ENCODE data around the gene TMEM269.

The TMEM269 gene, protein sequence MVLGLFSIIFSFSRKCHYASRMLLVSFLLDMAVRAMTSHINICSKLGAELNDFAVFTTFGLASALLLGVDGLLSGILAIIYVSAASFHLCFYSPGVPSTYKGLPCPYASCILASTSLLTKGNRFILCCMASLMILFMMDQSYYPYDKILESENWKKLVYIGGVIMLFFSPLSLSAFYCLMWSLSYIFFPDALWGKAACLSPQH

DNA sequence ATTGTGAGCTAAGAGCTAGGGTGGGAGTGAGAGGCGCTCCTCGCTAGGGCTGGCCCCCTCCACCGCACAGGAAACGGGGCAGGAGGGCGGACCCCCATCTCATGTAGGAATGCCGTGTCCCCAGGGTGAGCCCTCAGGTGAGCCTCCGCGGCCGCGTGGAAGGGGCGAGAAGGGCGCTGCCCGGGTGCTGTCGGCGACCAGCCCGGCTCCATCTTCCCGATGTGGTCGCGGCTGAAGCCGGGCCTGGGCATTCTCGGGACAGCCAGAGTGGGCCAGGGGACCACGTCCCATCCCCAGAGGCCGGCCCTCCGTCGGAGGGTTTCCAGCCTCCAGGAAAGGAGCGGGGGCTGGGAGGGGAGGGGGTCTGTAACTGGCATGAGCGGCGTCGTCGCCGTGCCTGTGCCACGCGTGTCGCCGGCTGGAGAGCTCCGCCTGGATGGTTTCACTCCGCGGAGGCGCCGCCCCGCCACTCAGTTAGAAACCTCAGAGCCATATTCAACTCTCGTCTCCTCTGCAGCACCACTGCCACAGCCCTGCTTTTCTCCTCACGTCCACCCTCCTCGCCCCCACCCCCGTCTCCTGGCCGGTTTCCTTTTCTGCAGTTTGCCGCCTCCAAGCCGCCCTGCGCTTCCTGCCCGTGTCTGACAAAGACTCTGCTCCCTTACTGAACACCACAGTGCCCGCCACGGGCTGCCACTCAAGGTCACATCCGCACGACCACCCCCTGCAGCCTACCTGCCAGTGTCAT, at the start of gene TMEM269:
TMEM269 (plus strand) TSS at position 46 of the 748 bp plus-strand sequence. CDS start 4,903 bp downstream, outside the sequence.
- in situ Hi-C loops (cut with HindIII; ENCODE audit: low sequenced_read_pairs) = no loop called here

DNA sequence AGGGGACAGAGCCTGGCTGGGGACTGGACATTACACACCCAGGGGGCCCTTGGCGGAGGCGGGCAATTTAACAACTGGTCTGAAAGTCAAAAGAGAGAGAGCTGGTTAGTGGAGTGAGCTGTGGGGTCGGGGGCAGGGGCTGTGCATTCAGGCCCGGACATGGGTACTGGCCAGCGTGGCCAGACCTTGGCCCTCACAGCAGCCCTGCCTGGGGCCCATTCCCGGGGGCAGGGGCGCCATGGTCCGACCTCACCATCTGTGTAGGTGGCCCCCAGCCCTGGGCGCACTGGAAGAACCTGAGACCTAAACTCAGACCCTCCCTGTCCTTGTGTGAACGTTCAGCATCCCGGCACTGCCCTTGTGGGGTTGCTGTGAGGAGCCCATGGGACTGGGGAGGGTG, 49.7 kb upstream of the TMEM269 start:
- in situ Hi-C loops (cut with HindIII; ENCODE audit: low sequenced_read_pairs) = no loop called here

DNA sequence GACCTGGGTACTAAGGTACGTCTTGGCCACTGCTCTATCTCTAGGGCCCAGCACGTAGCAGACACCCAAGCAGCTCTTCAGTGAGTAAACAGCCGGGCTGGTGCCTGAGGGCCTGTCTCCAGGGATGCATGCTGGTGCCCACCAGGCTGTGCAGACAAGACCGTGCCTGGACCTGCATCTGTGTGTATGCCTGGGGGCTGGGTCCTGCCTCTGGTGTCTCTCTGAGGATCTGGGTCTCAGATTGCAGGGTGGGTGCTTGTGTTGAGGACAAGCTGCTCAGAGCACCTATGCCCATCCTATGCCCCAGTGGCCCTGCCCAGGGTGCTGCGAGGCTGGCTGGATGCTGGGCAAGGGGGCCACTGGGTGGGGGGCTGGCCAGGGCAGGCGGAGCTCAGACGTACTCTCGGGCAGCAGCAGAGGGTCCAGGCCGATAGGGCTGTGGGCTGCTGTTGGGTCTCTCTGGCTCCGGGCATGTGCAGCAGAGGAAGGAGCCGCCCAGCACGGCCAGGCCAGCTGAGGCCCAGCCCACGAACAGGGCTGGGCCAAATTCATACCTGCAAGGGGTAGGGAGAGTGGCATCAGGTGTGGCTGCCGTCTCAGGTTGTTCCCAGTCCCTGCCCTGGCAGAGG, 49.2 kb upstream of the TMEM269 start:
- in situ Hi-C loops (cut with HindIII; ENCODE audit: low sequenced_read_pairs) = no loop called here

DNA sequence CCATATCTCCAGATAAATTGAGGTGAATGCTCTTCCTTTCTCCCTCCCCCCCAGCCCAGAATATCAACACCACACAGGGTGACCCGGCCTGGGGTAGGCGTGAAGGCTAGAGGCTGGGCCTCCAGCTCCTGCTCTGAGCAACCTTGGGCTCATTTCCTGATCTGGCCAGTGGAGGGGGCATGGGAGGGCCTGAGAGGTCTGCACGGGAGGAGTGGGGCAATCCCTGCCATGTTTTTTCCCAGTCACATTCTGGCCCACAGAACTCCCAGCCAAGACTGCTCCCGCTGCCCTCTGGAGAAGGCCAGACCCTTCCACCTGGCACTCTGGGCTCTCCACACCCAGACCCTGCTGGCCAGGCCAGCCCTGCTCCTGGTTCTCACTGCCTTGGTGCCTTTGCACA, 48.6 kb upstream of the TMEM269 start:
- in situ Hi-C loops (cut with HindIII; ENCODE audit: low sequenced_read_pairs) = no loop called here

DNA sequence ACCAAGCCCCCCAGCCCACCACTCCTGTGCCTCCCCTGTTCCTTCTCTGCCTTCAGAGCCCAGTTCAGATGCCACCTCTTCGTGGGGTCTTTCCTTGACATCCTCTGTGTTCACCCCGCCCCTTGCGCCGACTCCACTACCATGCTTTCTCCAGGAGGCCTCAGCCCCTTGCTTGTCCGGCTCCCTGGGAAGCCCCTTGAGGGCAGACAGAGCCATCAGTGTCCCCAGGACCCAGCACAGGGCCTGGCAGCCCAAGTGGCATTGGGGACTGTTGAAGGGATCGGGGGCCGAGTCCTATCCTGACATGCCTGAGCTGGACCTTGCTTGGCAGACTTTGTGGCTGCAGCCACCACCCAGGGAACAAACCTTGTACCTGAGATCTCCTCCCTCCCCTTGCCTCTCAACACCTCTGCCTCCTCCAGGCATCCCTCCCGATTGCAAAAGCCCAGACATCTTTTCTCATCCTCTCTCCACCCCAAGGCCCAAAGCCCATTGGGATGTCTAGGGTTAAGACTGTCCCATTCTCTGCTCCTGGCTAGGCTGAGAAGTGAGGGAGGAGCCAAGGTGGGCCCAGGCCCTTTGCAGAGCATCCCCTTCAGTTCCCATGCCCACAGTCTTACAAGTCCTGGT, 48.1 kb upstream of the TMEM269 start:
- in situ Hi-C loops (cut with HindIII; ENCODE audit: low sequenced_read_pairs) = no loop called here

DNA sequence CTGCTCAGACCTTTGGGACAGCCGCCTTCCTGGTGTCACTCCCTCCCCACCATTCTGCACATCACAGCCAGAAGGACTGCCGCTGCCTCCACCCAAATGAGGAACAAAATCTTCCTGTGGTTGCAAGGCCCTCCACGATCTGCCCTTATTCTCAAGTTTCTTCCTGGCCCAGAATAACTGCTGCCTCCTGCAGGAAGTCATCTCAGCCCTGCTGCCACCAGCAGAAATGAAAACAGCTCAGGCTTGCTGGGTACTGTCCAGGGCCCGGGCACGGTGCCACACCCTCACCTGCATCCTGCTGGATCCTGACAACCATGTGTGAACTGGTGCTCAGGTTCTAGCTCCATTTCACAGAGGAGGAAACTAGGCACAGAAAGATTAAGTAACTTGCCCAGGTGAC, 47.5 kb upstream of the TMEM269 start:
- in situ Hi-C loops (cut with HindIII; ENCODE audit: low sequenced_read_pairs) = no loop called here

DNA sequence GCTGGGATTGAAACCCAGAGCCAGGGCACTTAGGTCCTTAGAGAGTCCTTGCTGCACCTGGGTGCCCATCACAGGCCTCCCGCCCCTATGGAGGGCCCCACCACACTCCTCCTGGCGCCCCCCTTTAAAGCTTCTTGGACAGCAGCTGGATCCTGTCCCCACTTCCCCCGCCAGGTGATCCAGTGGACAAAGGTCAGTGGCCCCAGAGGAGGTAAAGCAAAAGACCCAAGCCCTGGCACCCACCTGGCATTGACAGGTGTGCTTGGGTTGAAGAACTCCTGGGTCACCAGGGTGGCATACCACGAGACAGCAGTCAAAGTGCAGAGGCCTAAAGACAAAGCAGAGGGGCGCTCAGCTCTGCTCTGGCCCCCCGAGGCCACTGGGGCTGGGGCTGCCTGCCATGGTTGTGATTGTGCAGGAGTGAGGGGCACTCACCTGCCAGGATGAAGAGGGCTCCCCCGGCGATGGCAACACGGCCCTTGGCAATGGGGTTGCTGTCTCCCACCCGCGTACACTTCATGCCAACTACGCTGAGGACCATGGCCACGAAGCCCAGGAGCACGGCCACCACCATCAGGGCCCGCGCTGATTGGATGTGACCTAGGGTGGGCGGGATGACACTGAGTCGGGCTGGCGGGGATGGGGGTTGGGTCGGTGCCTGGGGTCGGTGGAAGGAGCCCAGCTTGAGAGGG, 46.7 kb upstream of the TMEM269 start:
- in situ Hi-C loops (cut with HindIII; ENCODE audit: low sequenced_read_pairs) = no loop called here

DNA sequence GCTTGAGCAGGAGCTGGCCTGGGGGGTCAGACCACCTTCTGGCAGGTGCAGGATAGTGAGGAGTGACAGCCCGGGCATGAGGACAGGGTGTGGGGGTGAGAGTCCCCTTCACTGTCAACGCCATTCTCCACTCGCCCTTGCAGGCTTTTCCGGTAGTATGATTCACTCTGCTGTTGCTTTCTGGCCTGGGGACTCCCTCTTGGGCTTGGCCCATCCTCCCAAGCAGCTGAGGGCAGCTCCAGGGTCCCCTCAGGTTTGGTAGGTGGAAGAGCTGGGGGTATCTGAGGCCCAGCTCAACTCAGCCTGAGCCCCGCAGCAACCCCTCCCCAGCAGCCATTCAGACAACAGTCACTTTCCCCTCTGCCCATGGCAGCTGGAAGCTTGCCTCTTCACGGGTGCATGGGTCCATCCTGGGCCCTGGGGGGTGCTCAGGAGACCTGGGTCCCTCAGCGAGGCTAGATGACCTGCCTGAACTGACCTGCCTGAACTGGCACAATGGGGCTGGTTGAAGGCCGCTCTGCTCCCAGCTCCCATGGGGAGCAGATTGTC, 46.0 kb upstream of the TMEM269 start:
- in situ Hi-C loops (cut with HindIII; ENCODE audit: low sequenced_read_pairs) = no loop called here

DNA sequence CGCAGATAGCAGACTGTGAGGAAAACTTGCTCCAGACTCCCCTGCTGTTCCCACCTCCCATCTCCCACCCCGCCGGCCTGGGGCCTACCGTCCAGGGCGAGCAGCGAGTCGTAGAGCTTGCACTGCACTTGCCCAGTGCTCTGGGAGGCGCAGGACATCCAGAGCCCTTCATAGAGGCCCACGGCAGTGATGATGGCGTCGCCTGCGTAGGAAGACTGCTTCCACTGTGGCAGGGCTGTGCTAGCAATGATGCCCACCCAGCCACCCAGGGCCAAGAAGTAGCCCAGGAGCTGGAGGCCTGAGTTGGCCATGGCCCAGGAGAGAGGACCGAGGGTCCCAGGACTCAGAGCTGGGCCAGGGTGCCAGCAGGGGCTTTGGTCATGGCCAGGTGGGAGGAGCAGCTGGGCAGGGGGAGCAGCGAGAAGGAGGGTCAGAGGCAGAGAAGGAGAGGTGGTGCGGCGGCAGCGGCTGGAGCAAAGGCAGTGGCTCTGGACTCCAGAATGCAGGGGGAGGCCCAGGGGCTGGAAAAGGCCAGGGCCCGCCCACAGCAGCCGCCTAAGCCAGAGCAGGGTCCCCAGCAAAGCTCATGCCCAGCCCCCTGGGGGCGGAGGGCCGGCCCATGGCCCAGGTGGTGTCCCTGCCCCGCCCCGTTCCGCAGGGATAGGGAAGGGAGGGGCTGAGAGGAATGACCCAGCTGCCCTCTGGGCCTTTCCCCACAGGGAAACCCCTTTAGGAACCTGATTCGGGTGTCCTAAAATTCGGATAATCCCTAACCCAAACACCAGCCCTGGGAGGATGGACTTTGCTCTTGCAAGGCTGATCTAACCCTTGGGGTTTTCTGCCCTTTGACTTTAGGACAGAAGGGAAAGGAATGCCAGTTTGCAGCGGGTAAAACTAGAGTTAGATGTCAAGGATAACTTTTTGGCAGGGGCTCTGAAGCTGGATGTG, 44.8 kb upstream of the TMEM269 start, which contains the start of gene CLDN19:
CLDN19 (minus strand) TSS at position 484 of the 948 bp plus-strand sequence; CDS start at position 311, 173 bp downstream.
- in situ Hi-C loops (cut with HindIII; ENCODE audit: low sequenced_read_pairs) = no loop called here

DNA sequence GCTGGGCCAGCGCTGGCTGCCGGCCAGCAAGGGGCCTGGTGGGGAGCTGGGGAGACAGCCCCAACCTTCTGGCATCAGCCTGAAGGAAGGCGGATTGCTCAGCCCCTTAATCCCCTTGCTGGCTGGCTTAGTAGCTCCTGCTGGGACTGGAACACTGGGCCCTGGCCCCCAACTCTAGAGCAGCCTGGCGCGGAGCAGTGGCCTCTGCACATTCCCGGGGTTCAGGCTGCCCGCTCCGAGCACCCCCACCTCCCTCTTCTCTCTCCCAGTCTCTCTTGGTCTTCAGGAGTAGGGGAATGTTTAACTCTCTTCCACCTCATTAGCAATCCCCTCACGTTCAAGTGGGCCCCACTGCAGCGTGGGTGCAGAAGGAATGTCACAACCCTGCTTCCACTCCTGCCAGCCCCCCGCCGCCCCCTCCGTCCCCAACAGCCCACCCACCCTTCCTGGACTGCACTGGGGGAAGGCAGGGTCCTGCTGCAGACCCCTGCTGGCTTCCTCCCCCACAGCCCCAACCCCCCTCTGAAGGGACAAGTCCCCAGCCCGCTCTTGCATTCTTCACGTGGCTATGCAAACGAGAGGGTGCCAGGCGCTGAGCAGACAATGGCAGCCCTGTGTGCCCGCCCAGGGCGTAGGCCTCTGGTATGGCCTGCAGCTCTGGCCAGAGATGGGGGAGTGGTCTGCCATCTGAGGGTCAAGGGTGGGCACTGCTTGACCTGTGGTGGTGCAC, 43.8 kb upstream of the TMEM269 start:
- in situ Hi-C loops (cut with HindIII; ENCODE audit: low sequenced_read_pairs) = no loop called here

DNA sequence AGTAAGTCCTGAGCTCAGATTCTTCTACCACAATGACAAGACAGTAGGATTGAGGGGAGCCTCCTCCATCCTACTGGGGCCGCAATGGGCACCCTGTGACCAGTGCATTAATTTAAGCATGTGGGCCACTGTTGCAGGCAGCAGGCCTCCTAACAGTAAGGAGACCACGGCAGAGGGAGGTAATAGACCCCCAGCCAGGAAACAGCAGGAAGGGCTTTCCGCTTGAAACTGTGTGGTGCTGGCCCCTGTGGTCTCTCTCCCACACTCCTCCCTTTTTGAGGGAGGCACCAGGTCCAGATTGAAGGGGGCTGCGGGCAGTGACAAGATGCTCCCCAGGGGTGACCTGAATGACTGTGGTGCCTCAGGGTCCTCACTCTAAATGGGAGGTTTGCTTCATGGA, 43.1 kb upstream of the TMEM269 start:
- in situ Hi-C loops (cut with HindIII; ENCODE audit: low sequenced_read_pairs) = no loop called here

DNA sequence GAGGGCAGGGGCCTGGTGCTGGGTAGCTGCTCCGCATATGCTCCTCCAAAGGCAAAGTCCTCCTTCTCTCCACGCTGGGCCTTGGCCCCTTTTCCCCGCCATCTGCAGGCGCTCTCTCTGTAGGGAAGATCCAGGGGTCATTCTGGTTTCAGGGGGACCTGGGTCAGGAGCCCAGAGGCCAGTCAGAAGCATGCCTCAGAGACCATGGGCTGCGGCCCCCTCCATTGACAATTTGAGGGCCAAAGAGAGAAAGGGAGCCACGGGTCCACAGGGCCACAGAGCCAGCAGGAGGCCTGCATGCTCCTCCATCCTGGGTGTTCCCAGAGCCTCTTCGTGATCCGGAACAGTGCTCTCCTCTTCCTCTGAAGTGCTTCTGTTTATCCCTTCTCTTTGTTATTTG, 42.6 kb upstream of the TMEM269 start:
- in situ Hi-C loops (cut with HindIII; ENCODE audit: low sequenced_read_pairs) = no loop called here

DNA sequence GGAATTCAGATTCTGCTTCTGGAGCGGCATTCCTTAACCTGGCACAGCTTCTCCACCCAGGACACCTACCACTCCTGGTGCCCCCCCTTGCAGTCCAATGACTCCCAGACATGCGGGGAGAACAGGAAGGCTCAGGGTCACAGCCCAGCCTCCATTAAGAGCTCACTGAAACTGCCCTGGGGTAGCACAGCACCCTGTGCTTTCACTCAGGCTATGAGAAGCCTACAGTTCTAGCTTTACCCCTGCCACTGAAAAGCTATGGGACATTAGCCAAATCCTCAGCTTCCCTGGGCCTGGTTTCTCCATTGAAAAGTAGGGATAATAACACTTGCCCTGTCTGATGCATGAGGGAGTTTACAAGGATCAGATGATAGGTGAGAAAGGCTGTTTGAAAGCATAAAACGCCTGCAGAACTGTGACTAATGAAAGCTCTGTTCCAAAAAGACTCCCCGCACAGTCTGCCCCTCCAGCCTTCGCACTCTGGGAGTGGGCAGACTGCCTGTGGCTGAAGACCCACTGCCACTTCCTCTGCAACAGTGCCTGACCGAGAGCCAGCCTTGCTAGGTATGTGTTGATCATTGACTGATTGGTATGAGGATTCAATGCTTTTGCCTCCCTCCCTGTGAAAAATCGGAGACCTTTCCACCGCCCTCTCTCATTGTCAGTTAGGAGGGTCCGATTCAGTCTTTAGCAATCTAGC, 42.0 kb upstream of the TMEM269 start:
- in situ Hi-C loops (cut with HindIII; ENCODE audit: low sequenced_read_pairs) = no loop called here

DNA sequence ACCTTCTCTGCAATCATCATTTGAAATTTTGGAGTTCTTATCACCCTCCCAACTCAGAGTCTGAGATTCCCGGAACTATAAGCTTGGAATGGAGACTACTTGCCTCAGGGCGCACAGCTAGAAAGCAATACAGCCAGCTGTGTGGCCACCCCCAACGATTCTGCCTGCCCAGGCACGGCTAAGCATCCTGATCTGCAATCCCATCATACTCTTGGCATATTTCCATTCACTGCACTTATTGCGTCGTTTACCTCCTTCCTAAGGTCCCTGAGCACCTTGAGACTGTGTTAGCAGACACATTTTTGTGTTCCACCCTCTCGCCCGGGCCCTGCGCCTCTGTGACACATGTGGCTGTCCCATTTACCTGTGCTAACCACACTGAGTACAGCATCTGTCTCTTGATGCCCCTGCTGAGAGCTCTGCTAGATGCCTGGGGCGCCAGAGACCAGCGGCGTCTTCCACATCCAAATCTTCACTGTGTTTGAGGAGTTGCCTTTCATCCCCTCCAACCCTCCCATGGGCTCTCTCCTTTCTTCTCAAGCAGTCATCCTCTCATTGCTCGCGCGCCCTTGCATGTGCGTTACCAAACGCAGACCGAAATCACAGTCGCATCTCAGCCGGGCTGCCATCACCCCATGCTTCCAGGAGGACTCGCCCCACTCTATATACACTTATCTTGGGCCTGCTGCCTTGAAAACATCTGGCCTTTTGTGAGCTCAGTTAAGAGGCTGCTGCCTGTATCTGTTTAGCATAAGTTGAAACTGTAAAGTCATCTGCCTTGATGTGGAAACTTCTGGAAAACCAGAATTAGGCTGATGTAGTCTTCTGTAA, 41.3 kb upstream of the TMEM269 start:
- in situ Hi-C loops (cut with HindIII; ENCODE audit: low sequenced_read_pairs) = no loop called here

DNA sequence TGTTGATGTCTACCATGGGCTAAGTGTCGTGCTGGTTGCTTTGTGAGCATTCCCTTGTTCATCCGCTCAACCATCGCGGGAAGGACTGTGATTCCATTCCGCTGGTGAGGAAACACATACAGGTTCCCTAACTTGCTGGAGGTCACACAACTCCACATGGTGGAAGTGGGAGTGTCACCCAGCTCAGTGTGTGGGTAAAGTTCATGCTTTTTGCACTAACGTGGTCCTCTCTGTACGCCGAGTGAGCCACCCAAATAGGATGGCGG, 40.7 kb upstream of the TMEM269 start:
- in situ Hi-C loops (cut with HindIII; ENCODE audit: low sequenced_read_pairs) = no loop called here

DNA sequence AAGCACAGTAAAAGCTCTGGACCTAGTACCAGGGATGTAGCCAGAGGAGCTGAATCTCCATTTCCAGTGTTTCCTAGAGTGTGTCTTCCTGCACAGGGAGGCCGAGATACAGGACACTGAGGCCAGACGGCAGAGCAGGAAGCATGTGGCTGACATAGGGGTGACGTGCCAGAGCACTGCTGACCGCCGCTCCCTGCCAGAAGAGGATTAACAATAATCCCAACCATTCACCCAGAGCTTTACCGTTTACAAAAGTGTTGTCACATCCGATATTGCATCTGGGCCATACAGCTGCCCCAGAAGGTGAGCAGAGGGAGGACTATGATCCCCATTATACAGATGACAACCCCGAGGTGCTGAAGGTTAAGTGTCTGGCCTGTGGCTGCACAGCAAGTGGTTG, 38.9 kb upstream of the TMEM269 start:
- in situ Hi-C loops (cut with HindIII; ENCODE audit: low sequenced_read_pairs) = no loop called here

DNA sequence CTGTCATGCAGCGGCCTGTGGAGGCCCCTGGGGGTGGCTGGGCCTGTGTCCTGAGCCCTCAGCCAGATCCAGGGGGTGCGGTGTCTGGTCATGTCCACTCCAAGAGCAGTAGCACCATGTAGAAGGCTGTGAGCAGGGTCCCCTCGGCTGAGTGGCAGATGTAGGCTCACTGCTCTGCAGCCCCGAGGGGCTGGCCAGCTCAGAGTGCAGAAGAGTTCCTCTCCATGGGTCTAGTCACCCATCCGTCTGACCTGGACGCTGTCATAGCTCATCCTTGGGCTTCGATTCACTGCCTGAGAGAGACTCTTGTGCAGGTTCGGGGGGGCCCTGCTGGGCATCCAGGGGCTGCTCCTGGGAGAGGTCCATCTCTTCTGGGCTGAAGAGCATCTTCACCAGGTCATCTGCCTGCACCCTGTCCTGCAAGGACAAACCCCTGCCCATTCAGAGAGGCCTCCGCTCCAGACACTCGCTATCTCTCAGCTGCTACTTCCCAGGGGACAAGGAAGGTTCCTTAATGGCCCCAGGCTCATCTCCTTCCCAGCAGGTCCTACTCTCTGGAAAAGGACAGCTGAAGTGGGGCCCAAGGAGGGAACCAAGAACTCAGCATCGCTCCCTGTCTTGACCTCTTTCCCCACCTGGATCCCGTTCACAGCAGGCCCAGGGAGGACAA, 38.2 kb upstream of the TMEM269 start:
- in situ Hi-C loops (cut with HindIII; ENCODE audit: low sequenced_read_pairs) = no loop called here
